RWPE2 (cell line): ENCODE data around the gene SIGLEC14.

Experiments
- ATAC-seq: fragments of 200-7000 bp; cut with Tn5 transposase; 3 replicates; pipeline ENCODE4 v1.9.1; 2021; ENCODE audit warnings: low read depth
- DNase-seq: peaks from one replicate; pipeline ENCODE4 v3.0.0-alpha.2; 2020; ENCODE audit warnings: low spot score
- H3K27ac ChIP-seq: fragments of 450-650 bp; 2 replicates; pipeline ENCODE4 v1.5.1; 2017; ENCODE audit warnings: mild to moderate bottlenecking; ENCODE audit not compliant: poor library complexity, severe bottlenecking
- H3K27me3 ChIP-seq: fragments of 250-450 bp; sonication (Bioruptor Pico); 2 replicates; pipeline ENCODE4 v1.5.1; 2021; ENCODE audit warnings: mild to moderate bottlenecking, moderate library complexity; ENCODE audit not compliant: insufficient read depth, poor library complexity, severe bottlenecking
- H3K36me3 ChIP-seq: fragments of 250-450 bp; sonication (Bioruptor Pico); 2 replicates; pipeline ENCODE4 v1.5.1; 2020; ENCODE audit warnings: low read depth, mild to moderate bottlenecking, moderate library complexity
- H3K4me1 ChIP-seq: fragments of 250-450 bp; sonication (Bioruptor Pico); 2 replicates; pipeline ENCODE4 v1.5.1; 2021; ENCODE audit warnings: mild to moderate bottlenecking, moderate library complexity; ENCODE audit not compliant: insufficient read depth, poor library complexity, severe bottlenecking
- H3K4me3 ChIP-seq: fragments of 250-450 bp; sonication (Bioruptor Pico); 2 replicates; pipeline ENCODE4 v1.5.1; 2021; ENCODE audit warnings: mild to moderate bottlenecking, moderate library complexity; ENCODE audit not compliant: severe bottlenecking
- H3K9me3 ChIP-seq: fragments of 250-450 bp; sonication (Bioruptor Pico); 2 replicates; pipeline ENCODE4 v1.5.1; 2021; ENCODE audit warnings: mild to moderate bottlenecking, moderate library complexity; ENCODE audit not compliant: severe bottlenecking
- CTCF ChIP-seq: fragments of 450-650 bp; IDR thresholded peaks from one replicate; pipeline ENCODE4 v1.5.1; 2017; ENCODE audit warnings: mild to moderate bottlenecking, moderate library complexity; ENCODE audit not compliant: poor library complexity, severe bottlenecking

The SIGLEC14 gene

GRCh38 chr19:51644636-51645271 lies 1.9 kb downstream of the SIGLEC14 start:
- Histone ChIP-seq H3K4me1 (no peaks in the 10 kb centered on the region), H3K36me3 (no peaks in the 10 kb centered on the region), H3K9me3 (no peaks in the 10 kb centered on the region), H3K4me3 (no peak overlapping the region), H3K27ac (no peak overlapping the region), H3K27me3 (peaks cover 27% of the 10 kb centered on the region)
- no peak for DNase-seq
- no peak for TF ChIP-seq CTCF
- no peak for ATAC-seq

- TF ChIP-seq CTCF = no peak
- ATAC-seq (no peak), DNase-seq (no peak)
- no peaks in the 10 kb centered on the region for H3K36me3 ChIP-seq
- H3K9me3 ChIP-seq = no peaks in the 10 kb centered on the region
- no peak overlapping the region for H3K4me3 ChIP-seq
- H3K4me1 ChIP-seq = no peaks in the 10 kb centered on the region
- no peak overlapping the region for H3K27ac ChIP-seq
- H3K27me3 ChIP-seq = peaks cover 30% of the 10 kb centered on the region
Observed at GRCh38 chr19:51641648-51642047, 5.0 kb downstream of the SIGLEC14 start.

- H3K4me1 ChIP-seq = no peaks in the 10 kb centered on the region
- no peak for ATAC-seq
Observed at GRCh38 chr19:51640386-51640785, 6.2 kb downstream of the SIGLEC14 start.

GRCh38 chr19:51639916-51640315 lies 6.7 kb downstream of the SIGLEC14 start:
- Histone ChIP-seq H3K27me3 (peaks cover 30% of the 10 kb centered on the region), H3K4me3 (no peak overlapping the region), H3K27ac (no peak overlapping the region), H3K9me3 (no peaks in the 10 kb centered on the region), H3K4me1 (no peaks in the 10 kb centered on the region), H3K36me3 (no peaks in the 10 kb centered on the region)
- TF ChIP-seq CTCF = no peak
- DNase-seq = no peak
- no peak for ATAC-seq

More at GRCh38 chr19:51640386-51640785, 6.2 kb downstream of the SIGLEC14 start:
- Histone ChIP-seq H3K4me3 (no peak overlapping the region), H3K36me3 (no peaks in the 10 kb centered on the region), H3K27ac (no peak overlapping the region), H3K27me3 (peaks cover 30% of the 10 kb centered on the region), H3K9me3 (no peaks in the 10 kb centered on the region)
- no peak for TF ChIP-seq CTCF
- DNase-seq = no peak

- no peak overlapping the region for H3K27ac ChIP-seq
- H3K4me3 ChIP-seq = no peak overlapping the region
- ATAC-seq = no peak
- no peaks in the 10 kb centered on the region for H3K9me3 ChIP-seq
- no peaks in the 10 kb centered on the region for H3K36me3 ChIP-seq
- no peaks in the 10 kb centered on the region for H3K4me1 ChIP-seq
- TF ChIP-seq CTCF = peak; percentile 65
- DNase-seq = no peak
- peaks cover 31% of the 10 kb centered on the region for H3K27me3 ChIP-seq
Observed at GRCh38 chr19:51637362-51637978, 9.2 kb downstream of the SIGLEC14 start.
